RWPE2 (cell line): ENCODE results near the gene NDUFB2.

ENCODE experiments used
- ATAC-seq: fragments of 200-7000 bp; cut with Tn5 transposase; 3 replicates; pipeline ENCODE4 v1.9.1; 2021; ENCODE audit warnings: low read depth
- DNase-seq: peaks from one replicate; pipeline ENCODE4 v3.0.0-alpha.2; 2020; ENCODE audit warnings: low spot score
- H3K27ac ChIP-seq: fragments of 450-650 bp; 2 replicates; pipeline ENCODE4 v1.5.1; 2017; ENCODE audit warnings: mild to moderate bottlenecking; ENCODE audit not compliant: poor library complexity, severe bottlenecking
- H3K27me3 ChIP-seq: fragments of 250-450 bp; sonication (Bioruptor Pico); 2 replicates; pipeline ENCODE4 v1.5.1; 2021; ENCODE audit warnings: mild to moderate bottlenecking, moderate library complexity; ENCODE audit not compliant: insufficient read depth, poor library complexity, severe bottlenecking
- H3K36me3 ChIP-seq: fragments of 250-450 bp; sonication (Bioruptor Pico); 2 replicates; pipeline ENCODE4 v1.5.1; 2020; ENCODE audit warnings: low read depth, mild to moderate bottlenecking, moderate library complexity
- H3K4me1 ChIP-seq: fragments of 250-450 bp; sonication (Bioruptor Pico); 2 replicates; pipeline ENCODE4 v1.5.1; 2021; ENCODE audit warnings: mild to moderate bottlenecking, moderate library complexity; ENCODE audit not compliant: insufficient read depth, poor library complexity, severe bottlenecking
- H3K4me3 ChIP-seq: fragments of 250-450 bp; sonication (Bioruptor Pico); 2 replicates; pipeline ENCODE4 v1.5.1; 2021; ENCODE audit warnings: mild to moderate bottlenecking, moderate library complexity; ENCODE audit not compliant: severe bottlenecking
- H3K9me3 ChIP-seq: fragments of 250-450 bp; sonication (Bioruptor Pico); 2 replicates; pipeline ENCODE4 v1.5.1; 2021; ENCODE audit warnings: mild to moderate bottlenecking, moderate library complexity; ENCODE audit not compliant: severe bottlenecking
- TF ChIP-seq, protein P1 (sequence below): fragments of 450-650 bp; IDR thresholded peaks from one replicate; pipeline ENCODE4 v1.5.1; 2017; ENCODE audit warnings: mild to moderate bottlenecking, moderate library complexity; ENCODE audit not compliant: poor library complexity, severe bottlenecking

NDUFB2 gene

DNA sequence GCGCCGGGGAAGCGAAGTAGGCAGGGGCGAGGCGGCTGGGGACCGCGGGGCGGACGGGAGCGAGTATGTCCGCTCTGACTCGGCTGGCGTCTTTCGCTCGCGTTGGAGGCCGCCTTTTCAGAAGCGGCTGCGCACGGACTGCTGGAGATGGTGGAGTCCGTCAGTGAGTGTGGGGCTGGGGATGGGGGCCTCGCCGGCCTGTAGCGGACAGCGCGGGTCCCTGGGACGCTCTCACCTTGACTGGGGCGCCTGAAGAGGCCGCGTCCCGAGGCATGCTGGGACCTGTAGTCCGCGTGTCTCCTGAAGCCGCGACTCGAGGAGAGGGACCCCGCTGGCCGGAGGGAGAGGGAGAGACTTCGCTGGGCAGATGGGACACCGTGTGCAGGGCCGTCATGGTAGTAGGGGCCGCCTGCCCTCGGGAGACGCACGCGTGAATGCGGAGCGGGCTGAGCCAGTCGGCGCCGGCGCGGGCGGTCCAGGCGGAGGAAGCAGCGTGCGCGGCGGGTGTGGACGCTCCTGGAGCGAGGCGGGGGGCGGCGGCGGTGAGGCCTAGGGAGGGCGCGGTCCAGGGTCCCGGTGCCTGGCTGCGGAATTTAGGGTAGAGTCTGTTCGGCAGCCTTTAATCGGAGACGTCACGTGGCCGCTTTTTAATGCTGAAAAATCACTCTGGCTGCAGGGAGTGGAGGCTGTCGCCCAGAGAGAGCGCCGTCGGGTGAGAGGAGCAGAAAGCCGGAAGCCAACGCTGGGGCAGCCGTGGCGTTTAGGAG, at the start of gene NDUFB2:
TSS of gene NDUFB2 (plus strand) at position 29 of the 767 bp plus-strand sequence. CDS start at position 66, 37 bp downstream.
- H3K27ac ChIP-seq: peak within 1 kb of the TSS; percentile 62
- H3K36me3 ChIP-seq: peaks cover 20% of the 10 kb centered on the region
- ATAC-seq (peak; percentile 91), DNase-seq (peak; percentile 80)
- peak within 1 kb of the TSS; percentile 64 for H3K4me3 ChIP-seq
- no peaks in the 10 kb centered on the region for H3K27me3 ChIP-seq
- peaks cover 8% of the 10 kb centered on the region for H3K4me1 ChIP-seq
- TF ChIP-seq, protein P1, sequence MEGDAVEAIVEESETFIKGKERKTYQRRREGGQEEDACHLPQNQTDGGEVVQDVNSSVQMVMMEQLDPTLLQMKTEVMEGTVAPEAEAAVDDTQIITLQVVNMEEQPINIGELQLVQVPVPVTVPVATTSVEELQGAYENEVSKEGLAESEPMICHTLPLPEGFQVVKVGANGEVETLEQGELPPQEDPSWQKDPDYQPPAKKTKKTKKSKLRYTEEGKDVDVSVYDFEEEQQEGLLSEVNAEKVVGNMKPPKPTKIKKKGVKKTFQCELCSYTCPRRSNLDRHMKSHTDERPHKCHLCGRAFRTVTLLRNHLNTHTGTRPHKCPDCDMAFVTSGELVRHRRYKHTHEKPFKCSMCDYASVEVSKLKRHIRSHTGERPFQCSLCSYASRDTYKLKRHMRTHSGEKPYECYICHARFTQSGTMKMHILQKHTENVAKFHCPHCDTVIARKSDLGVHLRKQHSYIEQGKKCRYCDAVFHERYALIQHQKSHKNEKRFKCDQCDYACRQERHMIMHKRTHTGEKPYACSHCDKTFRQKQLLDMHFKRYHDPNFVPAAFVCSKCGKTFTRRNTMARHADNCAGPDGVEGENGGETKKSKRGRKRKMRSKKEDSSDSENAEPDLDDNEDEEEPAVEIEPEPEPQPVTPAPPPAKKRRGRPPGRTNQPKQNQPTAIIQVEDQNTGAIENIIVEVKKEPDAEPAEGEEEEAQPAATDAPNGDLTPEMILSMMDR: no peak
- no peaks in the 10 kb centered on the region for H3K9me3 ChIP-seq

DNA sequence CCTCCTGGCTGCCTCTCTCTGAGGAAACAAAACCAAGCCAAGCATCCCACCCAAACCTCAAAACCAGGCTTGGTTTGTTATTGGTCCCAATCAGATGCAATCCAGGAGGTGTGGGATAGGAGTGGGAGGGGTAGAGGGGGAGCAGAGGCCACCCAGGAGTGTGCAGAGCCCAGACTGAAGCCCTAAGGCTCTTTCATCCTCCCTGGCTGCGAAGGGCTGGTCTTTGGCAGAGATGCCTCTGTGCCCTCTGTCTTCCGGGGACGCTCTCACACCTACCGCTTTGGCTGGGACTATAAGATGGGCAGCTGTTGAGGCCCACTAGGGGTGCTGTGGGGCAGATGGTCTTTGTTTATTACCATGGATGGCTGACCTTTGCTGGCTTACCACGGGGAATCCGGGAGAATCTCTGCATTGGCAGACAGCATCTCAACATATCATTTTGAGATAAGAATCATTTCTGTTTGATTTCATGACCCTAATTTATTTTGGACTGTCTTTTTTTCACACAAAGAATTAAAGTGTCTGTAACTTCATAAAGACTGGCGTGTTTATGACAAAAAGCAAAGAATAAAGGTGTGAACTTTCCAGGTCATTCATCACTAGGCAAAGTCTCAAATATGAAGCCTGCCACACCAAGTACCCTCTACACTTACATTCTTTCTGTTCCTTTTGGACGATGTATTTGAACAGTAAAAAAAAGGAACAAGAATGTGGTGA, 49.4 kb upstream of the NDUFB2 start:
- no peaks in the 10 kb centered on the region for H3K9me3 ChIP-seq
- H3K4me1 ChIP-seq: peaks cover 21% of the 10 kb centered on the region
- no peak overlapping the region for H3K27ac ChIP-seq
- no peaks in the 10 kb centered on the region for H3K36me3 ChIP-seq
- H3K27me3 ChIP-seq: no peaks in the 10 kb centered on the region
- TF ChIP-seq, protein P1: peak; percentile 67
- peak; percentile 68 for ATAC-seq
- no peak for DNase-seq
- no peak overlapping the region for H3K4me3 ChIP-seq

DNA sequence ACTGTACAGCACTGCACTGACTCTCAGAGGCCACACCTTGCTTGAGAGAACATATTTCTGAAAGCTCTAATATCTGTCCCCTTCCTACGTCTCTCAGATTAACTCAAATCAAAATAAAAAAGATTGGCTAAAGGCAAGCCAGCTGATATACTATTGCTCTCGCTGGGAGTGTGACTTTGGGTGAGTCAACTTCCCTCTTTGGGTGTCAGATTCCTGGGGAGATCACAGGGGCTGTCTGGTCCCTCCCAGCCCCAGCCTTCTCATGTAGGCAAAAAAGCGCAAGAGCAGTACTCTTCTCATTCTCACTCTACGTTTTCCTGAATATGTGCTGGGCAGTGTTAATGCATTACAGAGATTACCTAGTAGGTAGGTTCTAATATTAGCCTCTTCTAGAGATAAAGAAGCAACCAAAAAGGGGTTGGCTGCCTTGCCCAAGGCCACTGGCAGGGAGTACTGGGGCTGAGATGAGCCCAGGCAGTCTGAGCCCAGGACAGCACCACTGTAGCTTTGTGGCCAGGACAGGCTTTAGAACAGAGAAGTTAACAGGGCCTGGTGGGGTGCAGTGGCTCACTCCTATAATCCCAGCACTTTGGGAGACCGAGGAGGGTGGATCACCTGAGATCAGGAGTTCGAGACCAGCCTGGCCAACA, 46.8 kb upstream of the NDUFB2 start:
- Histone ChIP-seq H3K4me1 (peaks cover 21% of the 10 kb centered on the region), H3K27me3 (no peaks in the 10 kb centered on the region), H3K4me3 (no peak overlapping the region), H3K9me3 (no peaks in the 10 kb centered on the region), H3K27ac (peak overlapping the region; percentile 73), H3K36me3 (no peaks in the 10 kb centered on the region)
- DNase-seq (no peak), ATAC-seq (peak; percentile 77)
- TF ChIP-seq, protein P1: no peak

DNA sequence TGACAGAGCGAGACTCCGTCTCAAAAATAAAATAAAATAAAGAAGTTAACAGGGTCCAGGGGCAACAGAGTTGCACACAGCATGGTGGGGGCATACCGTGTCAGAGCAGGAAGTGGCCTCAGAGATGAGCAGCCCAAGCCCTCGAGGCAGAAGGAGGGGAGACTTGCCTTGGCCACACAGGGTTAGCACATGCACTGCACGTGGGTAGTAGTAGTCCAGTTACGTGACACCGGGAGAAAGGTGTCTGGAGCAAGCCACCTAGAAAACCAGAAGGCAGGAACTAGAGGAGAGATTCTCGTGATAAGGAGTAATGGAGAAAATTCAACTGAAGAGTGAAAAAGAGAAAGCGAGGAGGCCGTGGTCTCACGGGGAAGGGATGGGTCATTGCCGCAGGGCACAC, 46.1 kb upstream of the NDUFB2 start:
- no peak for ATAC-seq
- Histone ChIP-seq H3K27ac (peak overlapping the region; percentile 73), H3K36me3 (no peaks in the 10 kb centered on the region), H3K9me3 (no peaks in the 10 kb centered on the region), H3K27me3 (no peaks in the 10 kb centered on the region), H3K4me3 (no peak overlapping the region), H3K4me1 (peaks cover 21% of the 10 kb centered on the region)
- TF ChIP-seq, protein P1: no peak
- DNase-seq: no peak
